ENCODE measurements around the gene MREG.
A peak's percentile ranks its signal among the peaks of the same experiment; 100 is the strongest.
"Not testable (repeated sequence)": the region's sequence is repeated elsewhere in the genome, so short reads cannot be mapped to it uniquely, and the experiment has no call there.

The MREG gene

DNA sequence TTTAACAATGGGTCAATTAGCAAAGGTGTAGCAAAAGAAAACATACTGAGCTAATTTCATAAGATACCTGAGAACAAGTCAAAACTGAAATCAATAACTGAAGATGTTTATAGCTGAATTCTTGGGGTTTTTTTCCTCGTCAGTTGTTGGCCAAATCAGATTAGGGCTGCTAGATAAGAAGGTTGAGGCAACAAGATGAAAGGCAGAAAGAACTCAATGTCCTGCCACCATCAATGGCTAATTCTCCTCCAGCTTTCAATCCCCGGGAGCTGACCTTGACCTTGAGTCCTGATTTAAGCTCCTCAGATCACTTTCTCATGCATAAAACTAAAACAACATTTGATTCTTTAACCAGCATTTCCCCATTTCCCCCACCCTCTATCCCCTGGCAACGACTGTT lies 61.8 kb downstream of the MREG start:
- no peak for DNase-seq

DNA sequence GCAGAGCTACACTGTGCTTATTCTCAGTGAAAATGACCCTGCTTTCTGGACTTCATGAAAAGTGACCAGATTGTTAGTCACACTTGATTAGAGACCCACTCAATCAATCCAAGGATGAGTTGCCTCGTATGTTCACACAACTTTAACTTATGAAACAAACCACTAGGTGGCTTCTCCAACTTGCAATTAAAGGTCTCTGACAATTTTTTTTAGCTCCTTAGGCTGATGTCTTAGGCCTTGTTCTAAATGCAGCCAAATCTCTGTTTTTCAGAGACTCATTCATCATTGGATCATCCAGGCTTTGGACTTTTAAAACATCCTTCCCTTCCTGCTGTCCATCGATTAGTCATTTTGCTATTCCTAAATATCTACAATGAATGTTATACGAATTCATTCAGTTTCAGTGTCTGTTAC lies 63.4 kb downstream of the MREG start:
- DNase-seq, result peak; percentile 49

GRCh38 chr2:215948051-215948450 lies 65.3 kb downstream of the MREG start:
- no peak for DNase-seq

DNA sequence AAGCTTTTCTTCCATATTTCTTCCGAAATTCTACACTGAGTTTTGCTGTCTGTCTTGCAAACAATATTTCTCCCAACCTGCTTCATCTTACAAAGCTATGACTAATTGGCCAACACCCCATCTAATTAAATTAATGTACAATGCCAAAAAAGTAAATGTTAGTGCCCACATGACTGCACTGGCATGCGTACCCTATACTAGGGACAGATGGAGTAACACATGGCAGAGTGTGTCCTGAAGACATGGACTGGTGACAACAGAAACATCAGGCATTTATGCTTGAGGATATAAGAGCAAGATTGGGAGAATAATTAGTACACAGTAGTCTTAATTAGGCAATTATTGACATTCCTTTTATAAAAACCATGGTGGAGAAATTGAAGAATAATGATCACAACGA lies 66.8 kb downstream of the MREG start:
- DNase-seq, result no peak

GRCh38 chr2:215942194-215942593 lies 71.2 kb downstream of the MREG start:
- no peak for DNase-seq

GRCh38 chr2:215941726-215942125 lies 71.6 kb downstream of the MREG start:
- no peak for DNase-seq

GRCh38 chr2:215940645-215941184 lies 72.6 kb downstream of the MREG start:
- no peak for DNase-seq

DNA sequence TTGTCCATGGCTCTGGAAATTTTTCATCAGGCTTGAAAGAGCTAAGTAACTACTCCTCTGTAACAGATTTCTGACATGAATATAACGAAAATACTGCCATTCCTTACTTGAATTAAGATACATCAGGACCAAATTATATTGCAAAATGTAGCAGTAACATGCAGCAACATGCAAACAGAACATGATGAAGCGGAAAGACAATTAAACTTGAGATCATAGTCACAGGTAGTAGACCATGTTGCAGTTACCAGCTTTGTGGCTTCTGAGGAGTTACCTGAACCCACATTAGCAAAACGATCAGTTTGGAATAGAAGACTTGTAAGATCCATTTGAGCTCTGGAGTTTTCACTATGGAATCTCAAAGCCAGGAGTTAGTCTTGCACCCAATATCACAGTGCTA lies 76.2 kb downstream of the MREG start:
- DNase-seq, result no peak

GRCh38 chr2:215933151-215933550 lies 80.2 kb downstream of the MREG start:
- no peak for DNase-seq

- peak; percentile 66 for DNase-seq
Measured at GRCh38 chr2:215931256-215931903, 82.0 kb downstream of the MREG start.

- no peak for DNase-seq
Measured at GRCh38 chr2:215930505-215931253, 82.7 kb downstream of the MREG start.

GRCh38 chr2:215929602-215930335 lies 83.6 kb downstream of the MREG start:
- DNase-seq, result peak; percentile 10

- no peak for DNase-seq
Measured at GRCh38 chr2:215928086-215928485, 85.3 kb downstream of the MREG start.

DNA sequence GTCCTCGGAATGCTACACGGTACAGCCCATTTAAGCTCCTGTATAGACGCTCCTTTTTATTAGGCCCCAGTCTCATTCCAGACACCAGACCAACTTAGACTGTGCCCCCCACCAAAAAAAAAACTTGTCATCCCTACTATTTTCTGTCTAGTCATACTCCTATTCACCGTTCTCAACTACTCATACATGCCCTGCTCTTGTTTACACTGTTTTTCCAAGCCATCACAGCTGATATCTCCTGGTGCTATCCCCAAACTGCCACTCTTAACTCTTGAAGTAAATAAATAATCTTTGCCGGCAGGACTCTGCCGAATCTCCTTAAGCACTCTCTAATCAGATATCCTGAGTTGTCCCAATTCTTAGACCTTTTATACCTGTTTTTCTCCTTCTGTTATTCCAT lies 86.4 kb downstream of the MREG start:
- not testable (repeated sequence) for DNase-seq

DNA sequence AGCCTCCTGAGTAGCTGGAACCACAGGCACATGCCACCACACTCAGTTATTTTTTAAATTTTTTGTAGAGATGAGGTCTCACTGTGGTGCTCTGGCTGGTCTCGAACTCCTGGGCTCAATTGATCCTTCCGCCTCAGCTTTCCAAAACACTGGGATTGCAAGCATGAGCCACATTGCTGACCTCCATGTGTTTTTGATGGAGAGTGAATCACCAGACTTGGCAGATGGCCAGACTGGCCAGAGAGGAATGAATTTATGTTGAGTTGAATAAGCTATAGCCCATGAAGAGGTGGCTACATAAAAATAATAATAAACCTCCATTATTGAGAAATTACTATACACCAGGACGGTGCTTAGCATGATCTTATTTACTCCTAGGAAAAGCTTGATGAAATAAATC lies 91.5 kb downstream of the MREG start:
- DNase-seq, result no peak

DNA sequence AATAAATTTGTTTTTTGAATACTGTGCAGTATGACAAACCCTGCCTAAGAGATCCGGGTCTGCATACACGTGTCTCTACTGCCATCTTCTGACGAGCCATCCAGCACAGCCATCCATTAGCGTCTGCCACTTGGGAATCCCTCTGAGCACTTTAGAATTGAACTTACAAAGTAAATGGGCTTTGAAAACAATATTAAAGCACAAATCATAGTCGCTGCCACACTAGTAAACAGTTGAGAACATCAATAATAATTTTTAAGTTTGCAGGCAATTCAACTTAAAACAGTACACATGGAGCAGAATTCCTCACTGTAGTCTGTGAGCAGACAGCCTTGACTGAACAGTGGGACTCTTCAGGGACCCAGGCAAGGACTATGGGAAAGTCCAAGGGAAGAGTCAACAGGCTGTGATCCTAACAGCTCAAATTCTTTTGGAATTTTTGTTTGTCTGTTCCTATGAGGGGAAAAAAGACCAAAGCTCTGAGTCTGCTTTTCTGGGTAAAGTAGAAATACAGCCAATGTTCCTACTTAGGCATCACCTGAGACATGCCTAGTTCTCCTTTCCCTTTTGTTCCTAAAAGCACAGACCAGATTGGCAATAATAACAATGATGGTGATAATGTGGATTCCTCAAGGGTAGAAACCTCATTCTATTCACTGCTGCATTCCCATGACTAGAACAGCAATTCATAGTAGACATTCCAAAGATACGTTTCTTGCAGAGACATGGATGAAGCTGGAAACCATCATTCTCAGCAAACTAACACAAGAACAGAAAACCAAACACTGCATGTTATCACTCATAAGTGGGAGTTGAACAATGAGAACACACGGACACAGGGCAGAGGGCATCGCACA lies 92.9 kb downstream of the MREG start:
- DNase-seq, result peak; percentile 75

DNA sequence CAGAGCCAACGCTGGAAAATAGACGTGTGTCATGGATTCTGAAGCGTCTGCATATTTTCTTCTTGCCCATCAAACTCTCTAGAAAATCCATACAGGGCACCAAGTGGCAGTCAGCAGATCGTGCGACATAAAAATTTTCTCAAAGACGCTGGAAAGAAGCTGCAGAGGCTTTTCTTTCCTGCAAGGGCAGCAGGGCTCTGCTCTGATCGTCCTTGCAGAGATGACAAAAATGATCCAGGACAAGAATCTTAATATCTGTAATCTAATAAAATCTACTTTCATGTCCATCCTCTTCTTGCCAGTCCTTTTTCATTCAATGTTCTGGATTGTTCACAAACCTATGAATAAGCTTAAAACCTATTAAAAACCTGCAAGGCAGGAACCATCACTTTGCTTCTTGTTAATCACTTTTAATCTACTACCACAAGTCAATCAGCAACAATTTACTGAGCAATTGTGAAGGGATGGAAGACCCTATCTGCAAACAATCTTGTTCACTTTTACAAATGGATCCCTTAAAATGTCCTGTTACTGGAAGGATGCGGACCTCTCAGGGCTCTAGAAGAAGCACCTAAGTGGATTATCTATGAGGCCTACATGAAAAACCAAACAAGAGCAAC lies 93.6 kb downstream of the MREG start:
- DNase-seq, result no peak

DNA sequence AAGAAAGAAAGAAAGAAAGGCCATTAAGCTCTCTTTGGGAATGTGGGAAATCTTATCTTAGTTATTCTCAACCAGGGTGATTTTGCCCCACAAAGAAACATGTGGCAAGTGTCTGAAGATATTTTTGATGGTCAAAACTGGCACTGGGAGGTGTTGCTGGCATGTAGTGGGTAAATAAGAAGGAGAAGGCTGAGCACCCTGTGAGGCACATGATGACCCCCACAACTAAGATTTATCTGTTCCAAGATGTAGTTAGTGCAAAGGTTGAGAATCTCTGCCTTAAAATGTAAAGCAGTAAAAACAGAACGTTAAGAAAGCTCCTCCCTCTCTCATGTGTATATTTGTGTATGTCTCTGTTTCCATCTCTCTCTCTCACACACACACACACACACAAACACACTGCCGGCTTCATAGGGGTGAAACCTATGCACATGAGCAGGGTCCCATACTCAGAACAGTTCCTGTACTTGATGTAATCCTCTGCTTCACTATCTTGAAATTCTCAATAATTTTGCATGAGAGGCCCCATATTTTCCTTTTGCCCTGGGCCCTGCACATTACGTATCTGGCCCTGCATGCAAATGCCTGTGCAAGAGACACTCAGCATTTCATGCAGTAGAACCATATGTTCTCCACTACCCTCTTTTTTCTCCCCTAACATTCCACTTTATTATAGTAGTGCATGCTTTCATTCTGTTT lies 94.3 kb downstream of the MREG start:
- DNase-seq, result no peak

GRCh38 chr2:215917953-215918620 lies 95.3 kb downstream of the MREG start:
- DNase-seq, result peak; percentile 53

GRCh38 chr2:215915441-215915840 lies 97.9 kb downstream of the MREG start:
- no peak for DNase-seq

- no peak for DNase-seq
Measured at GRCh38 chr2:215914777-215915165, 98.6 kb downstream of the MREG start.
